Erythroblast (primary cell): ENCODE results near the gene TOM1L1.

Source experiments
- DNase-seq, 2 experiments: peaks; one replicate each; lab custom pipeline; 2025; lab: John Stamatoyannopoulos, UW
- GATA1 ChIP-seq: IDR thresholded peaks from 2 replicates; pipeline ENCODE4 v1.6.1; 2011; ENCODE audit warnings: low read depth, mild to moderate bottlenecking, control low read depth, low read length, moderate library complexity
- POLR2A ChIP-seq: IDR thresholded peaks from 2 replicates; pipeline ENCODE4 v1.6.1; 2011; ENCODE audit warnings: mild to moderate bottlenecking, low read length

The TOM1L1 gene

GRCh38 chr17:54882371-54882770 is 18.3 kb upstream of the TOM1L1 start:
- DNase-seq: no peak
- TF ChIP-seq GATA1: no peak
- no peak for TF ChIP-seq POLR2A

- TF ChIP-seq POLR2A (no peak), GATA1 (no peak)
- DNase-seq: no peak
Measured at GRCh38 chr17:54882950-54883349, 17.7 kb upstream of the TOM1L1 start.

- TF ChIP-seq GATA1 (no peak), POLR2A (no peak)
- DNase-seq: no peak
Measured at GRCh38 chr17:54883939-54884338, 16.7 kb upstream of the TOM1L1 start.

- no peak for DNase-seq
- TF ChIP-seq POLR2A (no peak), GATA1 (no peak)
Measured at GRCh38 chr17:54887787-54888186, 12.9 kb upstream of the TOM1L1 start.

GRCh38 chr17:54888254-54888653 is 12.4 kb upstream of the TOM1L1 start:
- TF ChIP-seq GATA1 (no peak), POLR2A (no peak)

DNA sequence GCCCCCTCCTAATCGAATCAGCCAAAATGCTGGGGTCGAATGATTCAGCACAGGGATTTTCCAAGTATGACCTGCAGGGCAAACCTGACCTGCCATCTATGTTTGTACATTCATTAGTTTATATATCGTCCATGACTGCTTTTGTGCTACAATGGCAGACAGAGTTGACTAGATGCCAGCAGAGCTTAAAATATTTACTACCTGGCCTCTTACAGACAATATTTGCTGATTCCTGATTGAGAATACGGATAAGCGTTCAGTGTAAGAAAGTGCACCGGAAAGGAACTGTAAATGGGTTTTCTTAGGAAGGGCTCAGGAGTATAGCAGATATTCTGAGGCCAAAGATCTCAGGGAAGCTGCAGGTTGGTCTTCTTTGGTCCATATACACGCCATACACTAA is 11.7 kb upstream of the TOM1L1 start:
- DNase-seq: no peak
- TF ChIP-seq POLR2A (no peak), GATA1 (no peak)

More at GRCh38 chr17:54888254-54888653, 12.4 kb upstream of the TOM1L1 start:
- no peak for DNase-seq

DNA sequence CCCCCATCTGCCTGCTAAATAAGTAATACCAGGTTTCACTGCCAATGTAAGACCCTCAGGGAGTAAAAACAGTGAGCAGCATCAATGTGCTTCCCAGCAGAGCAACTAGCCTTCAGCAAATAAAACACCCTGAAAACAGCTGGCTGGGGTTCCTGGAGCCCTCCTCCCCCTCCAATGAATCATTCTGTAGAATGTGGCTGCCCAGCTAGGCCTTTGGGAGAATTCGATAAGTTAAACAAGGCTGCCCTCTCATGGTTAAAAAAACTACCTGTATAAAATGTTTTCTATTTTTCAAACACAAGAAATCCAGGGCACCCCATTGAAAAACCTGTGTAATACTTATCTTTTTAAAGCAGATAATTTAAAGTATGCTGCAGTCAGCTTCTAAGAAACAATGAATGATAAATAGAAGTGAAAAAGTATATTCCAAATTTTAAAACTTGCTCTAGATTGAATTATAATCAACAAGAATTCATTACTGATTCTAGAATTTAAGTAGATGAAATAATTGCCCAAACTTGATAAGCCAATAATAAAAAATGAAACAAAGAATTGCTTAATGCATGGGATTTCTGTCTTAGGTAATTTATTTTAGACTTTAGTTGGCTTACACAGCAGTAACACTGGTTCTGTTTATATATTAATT is 9.4 kb upstream of the TOM1L1 start:
- TF ChIP-seq POLR2A (no peak), GATA1 (no peak)
- peak; percentile 42 to 57 for DNase-seq

GRCh38 chr17:54892360-54892759 is 8.3 kb upstream of the TOM1L1 start:
- no peak for TF ChIP-seq POLR2A
- no peak for TF ChIP-seq GATA1

DNA sequence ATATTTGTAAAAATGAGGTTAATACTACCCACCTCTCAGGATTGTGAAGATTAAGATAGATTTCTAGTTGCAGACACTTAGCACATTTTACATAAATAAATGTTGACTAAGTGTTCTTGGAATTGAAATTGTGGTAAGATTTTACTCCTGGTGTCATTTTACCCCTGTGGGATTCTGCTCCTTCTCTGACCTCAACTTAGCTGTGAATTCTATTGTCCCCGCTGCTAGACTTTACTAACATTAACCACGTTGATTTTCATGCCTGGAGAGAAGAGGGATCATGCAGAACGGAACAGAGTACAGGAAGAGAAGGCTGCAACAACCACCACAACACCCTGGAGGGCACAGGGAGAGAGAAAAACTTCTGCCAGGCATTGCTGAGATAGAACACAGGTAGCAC is 2.1 kb upstream of the TOM1L1 start:
- TF ChIP-seq GATA1 (no peak), POLR2A (no peak)
- no peak for DNase-seq

More at GRCh38 chr17:54892360-54892759, 8.3 kb upstream of the TOM1L1 start:
- DNase-seq: no peak

GRCh38 chr17:54899201-54899600 is 1.5 kb upstream of the TOM1L1 start:
- TF ChIP-seq POLR2A: no peak
- no peak for TF ChIP-seq GATA1
- no peak for DNase-seq

DNA sequence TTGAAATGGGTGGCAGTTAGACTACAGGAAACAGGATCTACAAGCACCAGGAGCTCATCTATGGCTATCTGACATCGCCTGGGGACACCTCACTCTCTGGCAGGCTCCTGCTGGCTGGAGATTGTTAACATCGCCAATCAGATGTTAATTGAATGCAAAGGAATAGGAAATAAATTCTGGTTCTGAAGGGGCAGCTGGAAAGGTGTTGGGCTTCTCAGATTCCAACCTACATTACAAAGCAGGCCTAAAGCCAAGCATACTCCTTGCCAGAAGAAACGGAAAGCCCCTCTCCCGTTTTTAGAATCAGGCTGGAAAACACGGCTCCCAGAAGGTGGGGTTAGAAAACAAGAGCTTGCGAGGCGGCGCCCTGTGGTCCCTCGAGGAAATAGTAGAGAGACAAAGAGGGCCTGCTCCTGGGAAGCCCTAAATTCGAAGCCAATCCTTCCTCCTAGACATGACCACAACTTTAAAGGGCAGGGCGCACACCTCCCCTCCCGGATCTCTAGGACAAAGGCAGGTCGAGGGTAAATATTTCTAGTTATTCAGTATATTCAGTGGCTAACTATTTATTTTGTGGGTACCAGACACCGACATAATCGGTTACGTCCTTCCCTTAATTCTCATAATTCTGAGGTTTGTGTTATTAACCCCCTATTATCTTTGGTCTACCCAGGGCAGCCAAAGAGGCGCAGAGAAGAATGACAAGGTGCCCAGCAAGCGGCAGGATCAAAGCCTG is 763 bp upstream of the TOM1L1 start:
- peak; percentile 9 to 38 for DNase-seq
- TF ChIP-seq GATA1: no peak
- TF ChIP-seq POLR2A: no peak

DNA sequence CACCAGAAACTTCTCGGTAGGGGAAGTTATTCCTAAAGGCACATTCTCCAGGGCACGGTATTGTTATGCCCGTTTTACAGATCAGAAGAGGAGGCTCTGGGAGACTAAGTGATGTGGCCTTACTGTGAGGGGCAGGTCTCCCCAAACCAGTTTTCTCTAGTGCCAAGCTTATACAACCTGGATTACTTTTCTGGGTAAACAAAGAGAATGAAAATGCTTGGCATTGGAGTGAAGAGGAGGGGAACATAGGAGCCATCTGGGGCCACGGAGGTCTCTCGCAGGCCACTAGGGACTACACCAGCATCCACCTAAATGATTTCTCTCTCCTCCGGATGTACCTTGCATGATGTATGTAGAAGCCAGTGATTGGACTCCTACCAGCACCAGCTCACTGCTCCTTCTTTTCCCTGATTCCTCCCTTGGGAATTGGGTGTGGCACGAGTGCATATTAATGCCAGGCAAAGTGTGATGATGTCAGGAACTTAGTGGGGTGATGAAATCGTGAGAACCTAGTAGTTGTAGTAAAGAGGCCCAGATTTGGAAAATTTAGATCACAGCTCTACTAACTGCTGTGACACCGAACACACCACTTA is 674 bp downstream of the TOM1L1 start:
- TF ChIP-seq POLR2A (no peak), GATA1 (no peak)
- no peak for DNase-seq

GRCh38 chr17:54902017-54902416 is 1.4 kb downstream of the TOM1L1 start:
- TF ChIP-seq POLR2A: no peak
- TF ChIP-seq GATA1: no peak
- DNase-seq: no peak

- no peak for TF ChIP-seq POLR2A
- no peak for TF ChIP-seq GATA1
- DNase-seq: no peak
Measured at GRCh38 chr17:54902611-54903010, 2.0 kb downstream of the TOM1L1 start.

DNA sequence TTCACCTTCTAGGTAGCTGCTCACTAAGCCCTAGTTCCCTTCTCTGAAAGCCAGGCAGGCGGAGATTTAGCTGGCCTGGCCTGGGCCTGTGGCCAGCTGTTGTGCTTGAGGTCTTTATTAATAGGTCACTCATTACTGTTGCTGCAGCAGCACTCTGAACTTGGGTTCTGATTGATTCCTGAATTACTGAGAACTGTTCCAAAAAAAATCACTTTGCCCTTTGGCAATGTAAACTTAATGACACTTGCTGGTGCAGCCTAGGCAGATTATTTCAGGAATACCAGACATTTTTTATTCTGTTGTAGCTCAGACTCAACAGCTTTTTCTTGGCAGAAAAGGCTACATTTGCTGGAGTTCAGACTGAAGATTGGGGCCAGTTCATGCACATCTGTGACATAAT is 2.7 kb downstream of the TOM1L1 start:
- no peak for TF ChIP-seq POLR2A
- no peak for TF ChIP-seq GATA1

More for the DNA sequence above, 2.7 kb downstream of the TOM1L1 start:
- DNase-seq: no peak
